Mucosa of stomach (tissue), 1 donor: Measurements from ENCODE around the gene PSMG3.

ENCODE experiments used
- H3K27me3 ChIP-seq: one replicate; pipeline ENCODE4 v1.7.0; 2013; ENCODE audit warnings: mild to moderate bottlenecking, low read length; ENCODE audit not compliant: control insufficient read depth, insufficient read depth
- H3K36me3 ChIP-seq: one replicate; pipeline ENCODE4 v1.7.0; 2013; ENCODE audit warnings: low read length; ENCODE audit not compliant: control insufficient read depth, insufficient read depth
- H3K4me1 ChIP-seq: one replicate; pipeline ENCODE4 v1.7.0; 2013; ENCODE audit warnings: mild to moderate bottlenecking, low read length; ENCODE audit not compliant: control insufficient read depth, insufficient read depth
- H3K4me3 ChIP-seq: one replicate; pipeline ENCODE4 v1.7.0; 2013; ENCODE audit warnings: low read length
- H3K9ac ChIP-seq: one replicate; pipeline ENCODE4 v1.7.0; 2013; ENCODE audit warnings: mild to moderate bottlenecking, low read length, moderate library complexity
- H3K9me3 ChIP-seq: one replicate; pipeline ENCODE4 v1.7.0; 2013; ENCODE audit warnings: mild to moderate bottlenecking, low read length, moderate library complexity; ENCODE audit not compliant: control insufficient read depth
- donor health status: Pancreatic carcinoma.

PSMG3 gene

DNA sequence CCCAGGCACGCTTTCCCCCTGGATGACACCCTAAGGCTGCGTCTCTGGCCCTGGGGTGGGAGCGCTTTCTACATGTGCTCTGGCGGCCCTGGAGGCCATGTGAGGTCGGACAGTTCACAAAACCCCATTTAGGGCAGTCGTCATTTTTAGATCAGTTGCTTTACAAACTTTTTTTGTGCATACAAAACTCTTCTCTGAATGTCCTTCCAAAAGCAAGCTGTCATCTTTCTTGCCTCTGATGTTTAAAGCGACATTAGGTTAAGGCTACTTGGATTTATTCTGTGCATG is 33.4 kb downstream of the PSMG3 start:
- Histone ChIP-seq H3K9ac (peak overlapping the region; percentile 78), H3K4me1 (peaks cover 59% of the 10 kb centered on the region), H3K9me3 (no peaks in the 10 kb centered on the region), H3K4me3 (no peak overlapping the region), H3K27me3 (no peaks in the 10 kb centered on the region), H3K36me3 (peaks cover 13% of the 10 kb centered on the region)

DNA sequence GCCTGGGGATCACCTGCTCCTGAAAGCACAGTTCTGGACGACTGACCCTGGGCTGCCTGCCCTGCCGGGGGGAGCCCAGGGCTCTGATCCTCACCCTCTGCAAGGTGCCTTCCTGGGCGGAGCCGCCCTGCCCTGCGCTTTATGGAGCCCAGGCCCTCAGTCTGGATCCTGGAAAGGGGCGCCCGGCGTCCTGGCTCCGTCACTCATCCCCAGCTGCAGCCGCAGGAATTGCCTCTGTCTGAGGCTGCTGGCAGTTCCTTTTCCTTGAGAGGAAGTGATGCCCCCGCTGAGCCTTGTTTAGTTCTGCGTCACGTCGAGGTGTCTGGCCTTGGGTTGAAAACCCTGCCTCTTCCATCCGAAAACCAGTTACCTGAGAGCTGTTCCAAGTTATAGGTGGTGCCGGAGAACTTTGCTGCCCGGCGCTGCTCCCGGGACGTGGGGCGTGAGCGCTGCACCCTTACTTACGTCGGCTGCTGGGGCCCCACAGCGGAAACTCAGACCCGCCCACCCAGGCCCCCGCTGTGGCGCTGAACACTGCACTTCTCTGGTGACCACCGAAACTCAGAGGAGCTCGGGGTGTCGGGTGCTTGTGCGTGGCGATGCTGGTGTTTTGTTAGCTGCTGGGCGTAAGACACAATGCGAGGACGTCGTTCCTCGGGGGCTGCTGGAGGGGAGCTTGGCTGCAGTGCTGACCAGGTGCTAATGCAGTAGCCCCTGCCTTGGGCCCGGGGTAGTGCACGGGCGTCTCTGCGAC is 34.0 kb downstream of the PSMG3 start:
- no peaks in the 10 kb centered on the region for H3K9me3 ChIP-seq
- peaks cover 9% of the 10 kb centered on the region for H3K36me3 ChIP-seq
- H3K4me1 ChIP-seq = peaks cover 59% of the 10 kb centered on the region
- no peaks in the 10 kb centered on the region for H3K27me3 ChIP-seq
- H3K9ac ChIP-seq = no peak overlapping the region
- no peak overlapping the region for H3K4me3 ChIP-seq

DNA sequence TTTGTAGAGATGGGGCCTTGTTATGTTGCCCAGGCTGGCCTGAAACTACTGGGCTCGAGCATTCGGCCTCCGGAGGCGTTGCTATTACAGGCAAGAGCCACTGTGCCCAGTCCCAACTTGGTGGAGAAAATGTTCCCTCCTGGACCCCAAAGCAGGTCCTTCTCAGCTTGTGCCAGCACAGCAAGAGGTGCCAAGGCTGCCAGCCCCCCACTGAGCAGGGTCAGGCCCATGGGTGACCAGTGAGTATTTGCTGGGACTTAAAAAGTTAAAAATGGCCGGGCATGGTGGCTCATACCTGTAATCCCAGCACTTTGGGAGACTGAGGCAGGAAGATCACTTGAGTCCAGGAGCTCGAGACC is 34.8 kb downstream of the PSMG3 start:
- peaks cover 59% of the 10 kb centered on the region for H3K4me1 ChIP-seq

DNA sequence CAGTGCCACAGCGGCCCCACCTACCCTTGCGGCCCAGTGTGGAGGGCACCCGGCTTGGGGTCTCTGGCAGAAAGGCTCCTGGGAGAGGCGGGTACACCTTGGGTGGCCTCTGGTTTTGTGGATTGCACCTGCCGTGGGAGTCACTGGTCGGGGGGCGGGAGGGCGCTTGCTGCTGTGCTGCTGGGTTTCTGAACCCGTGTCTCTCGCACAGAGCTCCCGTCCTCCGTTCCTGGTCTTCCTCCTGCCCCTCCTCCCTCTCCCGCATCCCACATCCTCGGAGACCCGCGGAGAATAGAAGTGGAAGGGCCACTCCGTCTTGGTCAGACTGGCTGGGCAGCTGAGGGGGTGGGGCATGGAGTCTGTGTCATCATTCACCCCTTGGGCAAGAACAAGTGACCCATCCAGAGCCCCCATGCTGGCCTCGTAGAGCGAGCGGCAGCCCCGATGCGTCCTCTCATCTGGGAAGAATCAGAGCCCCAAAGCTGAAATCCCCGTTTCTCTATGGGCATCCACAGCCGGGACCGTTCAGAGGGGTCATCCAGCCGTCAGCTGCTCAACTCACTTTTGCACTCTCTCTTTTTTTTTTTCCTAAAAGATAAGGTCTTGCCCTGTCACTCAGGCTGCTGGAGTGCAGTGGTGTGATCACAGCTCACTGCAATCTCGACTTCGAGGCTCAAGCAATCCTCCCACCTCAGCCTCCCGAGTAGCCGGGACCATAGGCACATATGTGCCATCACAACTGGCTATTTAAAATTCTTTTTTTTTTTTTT is 35.3 kb downstream of the PSMG3 start:
- Histone ChIP-seq H3K9ac (peak overlapping the region; percentile 72), H3K36me3 (peaks cover 3% of the 10 kb centered on the region), H3K27me3 (no peaks in the 10 kb centered on the region), H3K4me1 (peaks cover 59% of the 10 kb centered on the region), H3K9me3 (no peaks in the 10 kb centered on the region), H3K4me3 (no peak overlapping the region)

More for the DNA sequence above, 34.8 kb downstream of the PSMG3 start:
- H3K4me3 ChIP-seq = no peak overlapping the region
- H3K9me3 ChIP-seq = no peaks in the 10 kb centered on the region
- peaks cover 3% of the 10 kb centered on the region for H3K36me3 ChIP-seq
- H3K27me3 ChIP-seq = no peaks in the 10 kb centered on the region
- no peak overlapping the region for H3K9ac ChIP-seq

DNA sequence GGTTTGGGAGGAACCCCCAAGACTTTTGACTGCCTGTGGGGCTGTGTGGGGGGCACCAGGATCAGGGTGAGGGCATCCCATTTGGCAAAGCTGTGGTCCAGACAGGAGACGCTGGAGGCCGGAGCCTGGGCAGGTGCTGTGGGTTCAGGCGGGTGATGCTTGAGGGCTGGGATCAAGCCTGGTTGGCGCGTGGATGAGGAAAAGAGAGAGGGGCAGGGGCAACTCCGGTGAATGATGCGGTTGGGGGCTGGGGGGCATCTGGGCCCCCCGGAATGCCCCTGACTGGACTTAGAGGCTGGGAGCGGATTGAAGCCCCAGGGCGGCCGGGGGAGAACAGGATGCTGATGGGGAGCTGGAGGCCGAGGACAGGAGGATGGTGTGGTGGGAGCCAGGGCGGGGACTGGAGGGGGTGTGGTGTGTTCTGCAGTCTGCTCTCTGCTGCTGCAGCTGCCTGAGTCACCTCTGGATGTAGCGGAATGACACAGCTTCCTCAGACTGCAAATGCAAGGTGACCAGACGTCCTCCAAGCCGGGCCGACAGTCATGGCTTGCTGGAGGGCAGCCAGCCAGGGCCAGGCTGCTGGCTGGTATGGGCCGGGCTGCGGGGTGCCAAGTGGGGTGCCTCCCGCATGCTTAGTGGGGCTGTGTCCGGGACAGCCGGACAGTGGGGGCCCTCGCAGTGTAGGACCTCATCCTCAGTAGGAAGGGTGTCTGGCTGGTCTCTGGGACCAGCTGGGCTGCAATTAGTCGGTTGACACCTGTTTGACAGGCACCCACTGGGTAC is 36.1 kb downstream of the PSMG3 start:
- H3K36me3 ChIP-seq = no peaks in the 10 kb centered on the region
- H3K9ac ChIP-seq = peak overlapping the region; percentile 72
- H3K4me3 ChIP-seq = no peak overlapping the region
- peaks cover 58% of the 10 kb centered on the region for H3K4me1 ChIP-seq
- H3K27me3 ChIP-seq = no peaks in the 10 kb centered on the region
- no peaks in the 10 kb centered on the region for H3K9me3 ChIP-seq

DNA sequence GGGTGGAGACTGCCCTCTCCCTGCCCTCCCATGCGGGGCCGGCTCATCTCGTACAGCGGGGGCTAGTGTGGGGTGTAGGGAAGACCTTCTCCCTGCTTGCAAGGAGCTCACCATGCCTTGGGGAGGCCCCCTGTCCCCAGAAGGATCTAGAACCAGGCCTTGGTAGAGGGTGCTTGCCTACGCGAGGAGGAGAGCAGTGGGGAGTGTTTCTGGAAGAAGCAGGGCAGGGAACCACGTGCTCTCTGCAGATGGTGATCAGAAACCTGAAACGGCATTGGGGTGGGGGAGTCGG is 36.6 kb downstream of the PSMG3 start:
- peaks cover 54% of the 10 kb centered on the region for H3K4me1 ChIP-seq
- H3K4me3 ChIP-seq = peak overlapping the region; percentile 54
- H3K36me3 ChIP-seq = no peaks in the 10 kb centered on the region
- no peaks in the 10 kb centered on the region for H3K27me3 ChIP-seq
- no peaks in the 10 kb centered on the region for H3K9me3 ChIP-seq
- peak overlapping the region; percentile 72 for H3K9ac ChIP-seq

DNA sequence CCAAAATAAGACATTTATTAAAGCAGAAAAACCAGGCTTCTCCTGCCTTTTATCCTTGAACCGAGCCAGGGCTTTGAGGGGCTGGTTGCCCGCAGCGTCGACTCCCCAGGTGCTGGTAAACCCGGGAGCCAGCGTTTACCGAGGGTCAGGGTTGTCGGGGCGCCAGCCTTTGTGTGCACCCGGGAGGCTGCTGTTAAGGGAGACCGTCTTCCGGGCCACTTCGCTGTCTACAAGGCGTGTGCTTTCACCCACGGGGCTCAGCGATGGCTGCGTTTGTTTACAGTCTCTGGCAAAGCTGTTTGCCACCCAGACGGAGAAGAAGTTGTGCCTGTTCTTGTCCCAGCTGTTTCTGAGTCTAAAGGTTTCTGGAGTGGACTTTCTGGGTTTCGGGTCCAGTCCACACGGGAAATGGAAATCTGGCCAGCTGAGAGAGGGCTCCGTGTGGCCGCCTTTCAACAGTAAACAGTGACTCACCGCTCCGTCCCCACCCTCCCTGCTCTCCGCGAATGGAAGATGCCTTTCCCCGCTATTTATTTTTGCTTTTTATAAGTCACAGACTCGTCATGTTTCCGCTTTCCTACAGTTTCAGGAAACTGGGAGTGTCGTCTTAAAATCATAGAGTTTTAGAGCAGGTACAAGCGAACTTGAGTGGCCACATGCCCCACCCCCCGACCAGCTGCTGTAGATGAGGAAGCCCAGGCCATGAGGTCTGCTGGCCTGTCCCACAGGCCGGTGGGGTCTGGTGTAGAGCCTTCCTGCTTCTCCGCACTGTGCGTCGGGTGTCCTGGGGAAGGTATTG is 37.2 kb downstream of the PSMG3 start:
- peak overlapping the region; percentile 72 for H3K9ac ChIP-seq
- H3K4me3 ChIP-seq = peak overlapping the region; percentile 54
- H3K9me3 ChIP-seq = no peaks in the 10 kb centered on the region
- no peaks in the 10 kb centered on the region for H3K36me3 ChIP-seq
- no peaks in the 10 kb centered on the region for H3K27me3 ChIP-seq
- peaks cover 50% of the 10 kb centered on the region for H3K4me1 ChIP-seq

DNA sequence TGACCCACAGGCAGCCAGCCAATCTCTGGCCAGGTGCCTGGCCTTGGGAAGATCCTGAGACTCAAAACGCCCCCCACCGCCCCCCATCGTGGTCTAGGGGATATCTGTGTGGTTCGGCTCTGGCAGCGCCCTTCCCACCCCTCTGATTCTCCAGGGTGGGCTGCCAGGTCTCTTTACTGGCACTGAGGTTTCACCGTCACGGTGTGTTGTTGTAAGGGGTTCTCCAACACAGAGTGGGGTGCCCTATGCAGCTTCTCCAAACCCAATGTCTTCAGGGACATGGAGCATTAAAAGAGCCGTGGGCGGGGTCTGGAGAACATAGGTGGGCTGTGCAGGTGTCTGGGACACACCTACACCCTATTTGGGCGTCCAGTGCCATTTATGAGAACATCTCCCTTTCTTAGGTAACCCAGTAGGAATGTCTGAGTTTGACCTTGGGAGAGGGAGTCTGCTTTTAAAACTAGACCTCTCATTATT is 37.8 kb downstream of the PSMG3 start:
- Histone ChIP-seq H3K4me3 (peak overlapping the region; percentile 54), H3K27me3 (peaks cover under 1% of the 10 kb centered on the region), H3K4me1 (peaks cover 44% of the 10 kb centered on the region), H3K9ac (peak overlapping the region; percentile 72), H3K9me3 (no peaks in the 10 kb centered on the region), H3K36me3 (no peaks in the 10 kb centered on the region)

DNA sequence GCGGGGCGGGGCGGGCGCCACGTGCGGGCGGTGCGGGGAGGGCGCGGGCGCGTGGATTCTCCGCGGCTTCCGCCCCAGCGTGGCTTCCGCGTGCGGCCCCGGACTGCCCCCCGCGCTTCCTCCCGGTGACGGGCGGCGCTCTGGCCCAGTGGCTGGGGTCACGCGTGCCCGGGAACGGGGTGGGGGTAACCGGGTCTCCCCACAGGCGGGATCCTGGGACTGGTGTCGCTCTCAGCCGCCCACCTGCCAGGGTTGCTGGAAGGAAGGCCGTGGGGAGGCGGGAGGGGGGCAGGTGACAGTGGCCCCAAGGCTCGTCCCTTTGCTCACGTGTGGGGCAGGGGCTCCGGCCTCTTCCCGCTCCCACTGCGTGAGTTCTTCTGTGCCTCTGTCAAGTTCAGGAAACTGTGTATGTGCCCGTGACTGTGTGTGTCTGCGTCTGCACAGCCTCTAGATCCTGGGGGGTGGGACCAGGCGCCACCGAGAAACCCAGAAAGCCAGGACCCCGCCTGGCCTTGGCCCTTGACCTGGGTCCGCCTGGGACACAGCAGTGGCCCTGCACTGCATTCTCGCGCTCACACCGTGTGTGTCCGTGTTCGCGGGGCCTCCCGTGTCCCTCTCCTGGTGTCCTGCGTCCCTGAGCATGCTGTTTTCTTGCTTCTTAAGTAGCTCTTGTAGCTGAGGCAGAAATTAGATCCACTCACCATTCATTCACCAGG is 38.4 kb downstream of the PSMG3 start:
- Histone ChIP-seq H3K27me3 (peaks cover 6% of the 10 kb centered on the region), H3K4me3 (peak overlapping the region; percentile 54), H3K4me1 (peaks cover 38% of the 10 kb centered on the region), H3K9me3 (no peaks in the 10 kb centered on the region), H3K36me3 (no peaks in the 10 kb centered on the region), H3K9ac (peak overlapping the region; percentile 72)

DNA sequence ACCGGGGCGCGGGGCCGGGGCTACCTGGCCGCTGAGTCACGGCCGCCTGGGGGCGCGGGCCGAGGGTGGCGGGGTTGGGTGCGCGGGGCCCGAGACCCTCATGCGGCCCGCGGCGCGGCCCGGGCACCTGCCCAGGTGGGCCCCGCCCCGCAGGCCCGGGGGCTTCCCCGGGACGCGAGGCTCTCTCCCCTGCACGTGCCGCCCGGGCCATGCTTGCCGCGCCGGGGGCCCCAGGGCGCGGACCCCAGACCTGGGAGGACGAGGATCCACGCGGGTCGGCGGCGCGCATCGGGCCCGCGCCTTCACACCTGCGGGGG is 38.9 kb downstream of the PSMG3 start:
- peaks cover 6% of the 10 kb centered on the region for H3K27me3 ChIP-seq
- peak overlapping the region; percentile 72 for H3K9ac ChIP-seq
- no peaks in the 10 kb centered on the region for H3K36me3 ChIP-seq
- peaks cover 35% of the 10 kb centered on the region for H3K4me1 ChIP-seq
- H3K9me3 ChIP-seq = no peaks in the 10 kb centered on the region
- no peak overlapping the region for H3K4me3 ChIP-seq

DNA sequence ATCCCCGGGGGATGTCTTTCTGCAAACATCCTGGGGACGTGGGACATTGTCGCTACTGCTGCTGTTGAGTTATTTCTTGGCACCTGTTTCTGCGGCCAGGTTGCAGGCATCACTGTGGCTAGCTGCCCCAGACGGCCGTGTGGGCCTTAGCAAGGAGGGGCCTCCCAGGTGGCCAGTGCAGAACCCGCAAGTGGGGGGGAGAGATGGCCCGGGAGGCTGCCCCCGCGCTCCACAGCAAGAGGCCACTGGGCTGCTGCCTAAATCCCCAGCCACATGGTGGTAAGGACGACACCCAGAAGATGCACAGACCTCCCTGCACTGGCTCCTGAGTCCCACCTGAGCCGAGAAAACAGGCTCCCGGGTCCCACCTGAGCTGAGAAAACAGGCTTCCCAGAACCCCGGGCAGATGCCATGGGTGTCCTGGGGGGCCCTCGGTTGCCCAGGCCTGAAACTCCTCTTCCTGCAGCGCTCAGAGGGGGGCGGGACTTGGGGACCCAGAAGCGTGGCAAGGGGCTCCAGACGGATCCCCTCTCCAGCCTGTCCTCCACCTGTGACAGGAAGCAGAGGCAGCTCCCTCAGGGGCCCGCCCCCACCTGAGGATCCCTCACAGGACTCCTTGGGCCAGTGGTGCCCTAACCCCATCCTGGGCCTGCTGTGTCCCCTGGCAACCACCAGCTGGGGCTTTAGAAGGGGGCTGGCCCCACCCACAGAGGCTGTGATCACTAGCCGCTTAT is 40.3 kb downstream of the PSMG3 start:
- no peak overlapping the region for H3K4me3 ChIP-seq
- H3K4me1 ChIP-seq = peaks cover 29% of the 10 kb centered on the region
- no peaks in the 10 kb centered on the region for H3K36me3 ChIP-seq
- no peak overlapping the region for H3K9ac ChIP-seq
- H3K27me3 ChIP-seq = peaks cover 6% of the 10 kb centered on the region
- H3K9me3 ChIP-seq = no peaks in the 10 kb centered on the region
